ENCODE data around the gene SERINC1. TPM values are rescaled to one million over a fixed set of nuclear protein-coding genes. Genes with fewer than 3 reads are reported as not detected.

Gene SERINC1
- total and polyA plus RNA-seq, 9 of the 15 experiments (the other 6 are each of a cell fraction or from before 2014, with no cell fraction given) = 28.8 to 64.6 (median 39.7) TPM

DNA sequence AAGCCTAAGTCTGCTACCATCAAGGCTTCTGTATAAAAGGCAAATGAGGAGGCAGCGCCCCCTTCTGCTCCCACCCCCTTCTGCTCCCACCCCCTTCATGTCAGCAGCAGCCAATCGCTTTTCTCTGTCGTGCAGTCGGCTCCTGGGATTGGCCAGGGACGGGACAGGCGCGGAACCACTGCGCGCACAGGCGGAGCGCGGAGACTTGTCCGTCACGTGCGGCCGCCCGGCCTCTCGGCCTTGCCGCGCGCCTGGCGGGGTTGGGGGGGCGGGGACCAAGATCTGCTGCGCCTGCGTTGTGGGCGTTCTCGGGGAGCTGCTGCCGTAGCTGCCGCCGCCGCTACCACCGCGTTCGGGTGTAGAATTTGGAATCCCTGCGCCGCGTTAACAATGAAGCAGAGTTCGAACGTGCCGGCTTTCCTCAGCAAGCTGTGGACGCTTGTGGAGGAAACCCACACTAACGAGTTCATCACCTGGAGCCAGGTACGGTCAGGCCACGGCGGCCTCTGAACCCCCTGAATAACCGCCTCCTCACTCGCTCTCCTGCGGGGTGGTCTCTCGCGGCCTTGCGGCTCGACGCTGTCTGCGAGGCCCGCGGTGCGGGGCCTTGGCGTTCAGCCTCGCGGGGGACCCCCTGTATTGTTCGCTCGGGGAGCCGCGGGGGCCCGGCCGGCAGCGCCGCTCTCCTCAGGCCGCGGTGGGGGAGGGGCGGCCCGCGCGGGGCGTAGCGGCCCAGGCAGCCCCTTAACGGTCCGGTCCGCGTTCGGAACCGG is 72.1 kb downstream of the SERINC1 start, which contains the start of gene HSF2 (continued):
- TF ChIP-seq ZNF318 (IDR thresholded peaks at IDR 0.05; ENCODE audit: borderline replicate concordance in 1 of 2, low read depth in 1 of 2) (no peak), TRIM25 (IDR thresholded peaks at IDR 0.05; ENCODE audit: borderline replicate concordance) (no peak), MBD1 (CRISPR knock-in tag; IDR thresholded peaks at IDR 0.05) (no peak), CBX1 (IDR thresholded peaks at IDR 0.05; ENCODE audit: low read depth) (no peak), IFI16 (CRISPR knock-in tag; IDR thresholded peaks at IDR 0.05) (no peak), ARNT (IDR thresholded peaks at IDR 0.05) (no peak), ZKSCAN1 (IDR thresholded peaks at IDR 0.05; ENCODE audit: low read depth, low read length) (no peak), ZNF445 (CRISPR knock-in tag; IDR thresholded peaks at IDR 0.05; ENCODE audit: low read depth) (no peak)
- TF ChIP-seq, protein P1, sequence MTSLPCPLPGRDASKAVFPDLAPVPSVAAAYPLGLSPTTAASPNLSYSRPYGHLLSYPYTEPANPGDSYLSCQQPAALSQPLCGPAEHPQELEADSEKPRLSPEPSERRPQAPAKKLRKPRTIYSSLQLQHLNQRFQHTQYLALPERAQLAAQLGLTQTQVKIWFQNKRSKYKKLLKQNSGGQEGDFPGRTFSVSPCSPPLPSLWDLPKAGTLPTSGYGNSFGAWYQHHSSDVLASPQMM (CRISPR knock-in tag; IDR thresholded peaks at IDR 0.05) = no peak
- TF ChIP-seq, protein P2, sequence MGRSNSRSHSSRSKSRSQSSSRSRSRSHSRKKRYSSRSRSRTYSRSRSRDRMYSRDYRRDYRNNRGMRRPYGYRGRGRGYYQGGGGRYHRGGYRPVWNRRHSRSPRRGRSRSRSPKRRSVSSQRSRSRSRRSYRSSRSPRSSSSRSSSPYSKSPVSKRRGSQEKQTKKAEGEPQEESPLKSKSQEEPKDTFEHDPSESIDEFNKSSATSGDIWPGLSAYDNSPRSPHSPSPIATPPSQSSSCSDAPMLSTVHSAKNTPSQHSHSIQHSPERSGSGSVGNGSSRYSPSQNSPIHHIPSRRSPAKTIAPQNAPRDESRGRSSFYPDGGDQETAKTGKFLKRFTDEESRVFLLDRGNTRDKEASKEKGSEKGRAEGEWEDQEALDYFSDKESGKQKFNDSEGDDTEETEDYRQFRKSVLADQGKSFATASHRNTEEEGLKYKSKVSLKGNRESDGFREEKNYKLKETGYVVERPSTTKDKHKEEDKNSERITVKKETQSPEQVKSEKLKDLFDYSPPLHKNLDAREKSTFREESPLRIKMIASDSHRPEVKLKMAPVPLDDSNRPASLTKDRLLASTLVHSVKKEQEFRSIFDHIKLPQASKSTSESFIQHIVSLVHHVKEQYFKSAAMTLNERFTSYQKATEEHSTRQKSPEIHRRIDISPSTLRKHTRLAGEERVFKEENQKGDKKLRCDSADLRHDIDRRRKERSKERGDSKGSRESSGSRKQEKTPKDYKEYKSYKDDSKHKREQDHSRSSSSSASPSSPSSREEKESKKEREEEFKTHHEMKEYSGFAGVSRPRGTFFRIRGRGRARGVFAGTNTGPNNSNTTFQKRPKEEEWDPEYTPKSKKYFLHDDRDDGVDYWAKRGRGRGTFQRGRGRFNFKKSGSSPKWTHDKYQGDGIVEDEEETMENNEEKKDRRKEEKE (IDR thresholded peaks at IDR 0.05; ENCODE audit: borderline replicate concordance in 1 of 2, control insufficient read depth in 1 of 2, low read depth in 2 of 2, low read length in 1 of 2) = no peak
